D721Med (cell line): ENCODE results near the gene TSPAN7.

ENCODE experiments used
- DNase-seq: peaks from one replicate; pipeline ENCODE4 v3.0.0; 2011; ENCODE audit warnings: low spot score; ENCODE audit not compliant: insufficient read length
- FAIRE-seq: peaks from 2 replicates; lab custom pipeline; 2011; peaks lifted over from hg19 to GRCh38; lab: Jason Lieb, UNC
- TF ChIP-seq, protein P1 (sequence below): IDR thresholded peaks from 2 replicates; pipeline ENCODE4 v1.5.1; 2012; ENCODE audit warnings: mild to moderate bottlenecking, control low read depth; ENCODE audit not compliant: insufficient read depth; ENCODE audit errors: missing control alignments

Gene TSPAN7

DNA sequence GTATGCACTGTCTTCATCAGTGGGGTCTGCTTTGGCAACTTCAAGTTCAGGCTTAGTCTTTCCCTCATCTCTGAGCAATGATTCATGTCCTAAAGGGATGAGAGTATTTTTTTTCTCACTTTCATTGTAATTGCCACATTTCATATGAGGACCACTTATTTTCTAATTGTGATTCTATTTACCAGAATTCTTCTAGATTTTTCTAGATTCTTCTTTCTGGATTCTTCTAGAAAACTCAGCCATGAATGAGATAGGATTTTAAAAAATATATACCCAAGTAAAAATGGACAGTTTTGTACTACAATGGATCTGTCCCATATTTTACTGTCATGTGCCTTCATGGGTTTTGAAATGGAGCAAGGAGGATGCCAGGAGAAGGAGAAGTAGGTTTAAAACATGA lies 78.4 kb downstream of the TSPAN7 start:
- FAIRE-seq (peak; percentile 16), DNase-seq (no peak)
- TF ChIP-seq, protein P1, sequence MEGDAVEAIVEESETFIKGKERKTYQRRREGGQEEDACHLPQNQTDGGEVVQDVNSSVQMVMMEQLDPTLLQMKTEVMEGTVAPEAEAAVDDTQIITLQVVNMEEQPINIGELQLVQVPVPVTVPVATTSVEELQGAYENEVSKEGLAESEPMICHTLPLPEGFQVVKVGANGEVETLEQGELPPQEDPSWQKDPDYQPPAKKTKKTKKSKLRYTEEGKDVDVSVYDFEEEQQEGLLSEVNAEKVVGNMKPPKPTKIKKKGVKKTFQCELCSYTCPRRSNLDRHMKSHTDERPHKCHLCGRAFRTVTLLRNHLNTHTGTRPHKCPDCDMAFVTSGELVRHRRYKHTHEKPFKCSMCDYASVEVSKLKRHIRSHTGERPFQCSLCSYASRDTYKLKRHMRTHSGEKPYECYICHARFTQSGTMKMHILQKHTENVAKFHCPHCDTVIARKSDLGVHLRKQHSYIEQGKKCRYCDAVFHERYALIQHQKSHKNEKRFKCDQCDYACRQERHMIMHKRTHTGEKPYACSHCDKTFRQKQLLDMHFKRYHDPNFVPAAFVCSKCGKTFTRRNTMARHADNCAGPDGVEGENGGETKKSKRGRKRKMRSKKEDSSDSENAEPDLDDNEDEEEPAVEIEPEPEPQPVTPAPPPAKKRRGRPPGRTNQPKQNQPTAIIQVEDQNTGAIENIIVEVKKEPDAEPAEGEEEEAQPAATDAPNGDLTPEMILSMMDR: no peak

DNA sequence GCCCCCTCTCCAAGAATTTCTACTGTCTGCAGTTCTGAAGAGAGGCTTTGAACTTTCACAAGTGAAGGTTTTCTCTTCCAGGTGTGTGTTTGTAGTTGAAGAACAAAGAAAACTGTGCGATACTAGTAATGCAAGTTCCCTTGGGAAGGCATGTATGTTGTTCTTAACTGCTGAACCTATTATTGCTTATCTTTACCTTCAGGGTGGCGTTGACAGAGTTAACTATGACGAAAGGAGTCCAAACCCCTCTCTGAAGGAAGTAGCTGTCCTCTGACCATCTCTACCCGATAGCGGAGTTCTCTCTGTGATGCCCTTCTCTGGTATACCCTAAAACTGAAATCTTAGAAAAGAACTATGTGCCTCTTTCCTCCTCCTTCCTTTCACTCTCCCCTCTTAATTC lies 79.9 kb downstream of the TSPAN7 start:
- DNase-seq (no peak), FAIRE-seq (no peak)
- TF ChIP-seq, protein P1: no peak

DNA sequence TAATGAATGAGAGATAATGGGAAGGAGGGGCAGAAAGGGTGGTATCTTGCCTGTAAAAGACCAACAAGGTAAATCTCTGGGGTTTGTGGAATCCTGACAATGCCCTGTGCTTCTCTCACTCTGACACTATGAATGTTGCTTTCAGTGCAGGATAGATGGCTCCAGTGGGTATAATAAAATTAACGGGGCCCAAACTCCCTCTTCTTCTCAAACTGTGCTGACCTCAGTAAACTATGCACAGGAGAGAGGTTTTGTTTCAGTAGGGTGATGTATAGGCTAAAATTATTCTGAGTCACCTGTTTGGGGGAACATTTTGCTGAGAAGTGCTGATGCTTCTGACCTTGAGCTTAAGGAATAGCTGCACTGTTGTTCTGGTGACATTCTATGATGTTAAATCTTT lies 82.6 kb downstream of the TSPAN7 start:
- FAIRE-seq (no peak), DNase-seq (no peak)
- TF ChIP-seq, protein P1: no peak

DNA sequence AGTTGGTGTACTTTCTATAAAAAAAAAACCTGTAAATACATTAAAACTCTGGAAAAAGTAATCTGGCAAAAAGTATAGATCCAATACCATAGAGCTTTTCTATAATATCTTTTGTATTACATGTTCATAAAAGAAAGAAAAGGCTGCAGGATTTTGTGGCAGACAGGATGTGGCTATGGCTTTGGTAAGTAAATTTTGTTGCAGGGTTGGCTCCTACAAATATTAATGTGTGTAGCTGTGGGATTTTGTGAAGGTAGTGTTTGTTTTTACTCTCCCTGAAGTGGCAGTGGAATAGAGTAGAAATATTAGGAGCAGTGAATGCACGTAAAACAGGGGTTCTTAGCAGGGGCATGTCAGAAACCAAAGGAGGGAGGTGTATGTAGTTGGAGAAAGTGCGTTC lies 84.8 kb downstream of the TSPAN7 start:
- no peak for DNase-seq
- TF ChIP-seq, protein P1: no peak
- no peak for FAIRE-seq

DNA sequence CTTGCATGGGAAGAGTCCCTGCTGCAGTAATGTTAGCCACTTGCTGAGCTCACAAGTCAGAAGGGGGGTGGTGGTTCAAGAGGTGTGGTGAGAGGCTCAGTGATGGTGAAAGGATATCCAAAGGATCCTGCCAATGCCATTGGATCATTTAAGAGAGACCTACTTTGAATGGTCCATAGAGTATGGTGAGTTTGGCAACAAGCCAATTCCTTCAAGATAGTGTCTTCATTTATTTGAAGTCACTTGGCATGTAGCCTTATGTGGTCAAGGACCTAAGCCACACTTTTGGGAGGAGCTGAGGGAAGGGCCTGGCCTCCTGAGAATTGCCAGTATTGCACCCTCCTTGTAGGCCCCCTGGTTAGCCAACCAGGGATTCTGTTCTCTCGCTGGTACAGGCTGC lies 87.9 kb downstream of the TSPAN7 start:
- FAIRE-seq (no peak), DNase-seq (no peak)
- TF ChIP-seq, protein P1: no peak

DNA sequence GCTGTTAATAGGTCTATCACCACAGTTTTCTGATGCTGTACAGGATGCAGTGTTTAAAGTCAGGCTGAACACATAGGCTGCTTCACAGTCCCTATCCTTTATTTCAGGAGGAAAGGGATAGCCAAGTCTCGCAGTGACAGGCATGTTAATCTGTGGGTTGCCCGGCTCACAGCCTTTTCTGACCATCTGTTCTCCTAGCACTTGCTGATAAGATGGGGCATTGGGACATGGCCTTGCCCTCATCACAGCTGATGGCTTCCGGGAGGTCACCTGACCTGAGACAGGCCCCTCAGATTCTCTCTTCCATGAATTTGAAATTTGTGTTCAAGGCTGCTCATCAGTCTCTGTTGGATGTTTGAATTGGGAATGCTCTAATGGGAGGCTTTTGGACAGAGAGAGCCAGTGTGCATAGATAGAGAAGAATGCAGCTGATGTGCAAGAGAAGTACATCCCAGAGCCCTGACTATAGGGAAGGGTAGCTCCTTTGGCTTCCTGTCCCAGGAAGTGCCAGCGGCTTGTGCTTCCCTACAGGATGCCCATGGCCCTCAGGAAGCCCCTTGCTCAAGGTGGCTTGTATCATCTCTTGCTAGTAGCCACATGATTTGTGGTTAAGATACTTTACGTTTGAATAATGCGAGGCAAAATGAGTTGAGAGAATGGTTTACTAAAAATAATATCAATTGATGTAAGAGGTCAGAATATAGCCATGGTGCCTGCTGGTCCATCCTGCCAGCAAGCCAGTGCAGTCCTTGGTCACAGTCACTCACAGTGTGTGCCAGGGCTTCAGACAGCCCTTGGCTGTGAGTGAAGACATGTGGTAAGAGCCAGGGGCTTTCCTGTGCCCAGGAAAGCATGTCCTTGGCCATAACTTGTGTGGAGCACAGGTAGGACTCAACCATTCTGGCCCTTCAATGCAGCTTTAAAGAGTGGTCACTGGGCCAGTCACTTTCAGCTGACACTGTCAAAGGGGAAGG lies 88.6 kb downstream of the TSPAN7 start:
- DNase-seq (no peak), FAIRE-seq (no peak)
- TF ChIP-seq, protein P1: no peak
